ENCODE results near the gene SCAMP1.

The SCAMP1 gene

GRCh38 chr5:78327761-78328510, 32.5 kb upstream of the SCAMP1 start:
- no peak for TF ChIP-seq CTCF (IDR thresholded peaks at IDR 0.05; ENCODE audit: insufficient read depth, low read length, missing control alignments)
- ChIA-PET POLR2A (no interaction called here), CTCF (interaction anchor here (0.9 to 2.8 kb wide), 2 partner anchors 27 to 32 kb away, joined by 3 to 8 read pairs; partner anchors contain the start of gene SCAMP1)
- no peak overlapping the region for H3K4me3 ChIP-seq (ENCODE audit: low read depth, low read length)
- no peak for DNase-seq (ENCODE audit: low read depth, low spot score)

- ChIA-PET CTCF (interaction anchor here (0.9 to 2.8 kb wide), 3 partner anchors 8 to 32 kb away, joined by 3 to 8 read pairs (median 7); partner anchors contain the start of gene SCAMP1), POLR2A (no interaction called here)
- no peak for TF ChIP-seq CTCF (IDR thresholded peaks at IDR 0.05; ENCODE audit: insufficient read depth, low read length, missing control alignments)
- DNase-seq (ENCODE audit: low read depth, low spot score): no peak
- no peak overlapping the region for H3K4me3 ChIP-seq (ENCODE audit: low read depth, low read length)
Measured at GRCh38 chr5:78328585-78329173, 31.7 kb upstream of the SCAMP1 start.

GRCh38 chr5:78331523-78332080, 28.8 kb upstream of the SCAMP1 start:
- TF ChIP-seq CTCF (IDR thresholded peaks at IDR 0.05; ENCODE audit: insufficient read depth, low read length, missing control alignments): no peak
- no peak for DNase-seq (ENCODE audit: low read depth, low spot score)
- ChIA-PET POLR2A (no interaction called here), CTCF (interaction anchor here (1.0 to 1.4 kb wide), 2 partner anchors 11 to 32 kb away, joined by 3 to 5 read pairs; no protein-coding TSS in a partner anchor)
- no peak overlapping the region for H3K4me3 ChIP-seq (ENCODE audit: low read depth, low read length)

GRCh38 chr5:78334811-78335210, 25.6 kb upstream of the SCAMP1 start:
- H3K4me3 ChIP-seq (ENCODE audit: low read depth, low read length): no peak overlapping the region
- POLR2A ChIA-PET: no interaction called here
- no peak for TF ChIP-seq CTCF (IDR thresholded peaks at IDR 0.05; ENCODE audit: insufficient read depth, low read length, missing control alignments)
- CTCF ChIA-PET: interaction anchor here (0.7 kb wide), 2 partner anchors 14 to 40 kb away, joined by 3 to 4 read pairs; partner anchors contain the start of gene AP3B1
- DNase-seq (ENCODE audit: low read depth, low spot score): no peak

GRCh38 chr5:78335976-78336375, 24.4 kb upstream of the SCAMP1 start:
- CTCF ChIA-PET: interaction anchor here (0.9 kb wide), 1 partner anchor 10 kb away, joined by 3 read pairs; no protein-coding TSS in a partner anchor
- POLR2A ChIA-PET: no interaction called here

More at GRCh38 chr5:78335976-78336375, 24.4 kb upstream of the SCAMP1 start:
- TF ChIP-seq CTCF (IDR thresholded peaks at IDR 0.05; ENCODE audit: insufficient read depth, low read length, missing control alignments): no peak
- no peak overlapping the region for H3K4me3 ChIP-seq (ENCODE audit: low read depth, low read length)
- no peak for DNase-seq (ENCODE audit: low read depth, low spot score)

Measured in AG04449 (cell line).